PC-9 (cell line): ENCODE data around the gene SLC23A1.

Source experiments
- CTCF ChIP-seq: fragments of 200-600 bp; sonication (generic); conservative IDR thresholded peaks from 2 replicates; pipeline ENCODE4 v1.6.1; 2017; ENCODE audit warnings: mixed run types, antibody characterized with exemption, mild to moderate bottlenecking, moderate library complexity
- EZH2 ChIP-seq: fragments of 200-600 bp; sonication (generic); IDR thresholded peaks from 2 replicates; pipeline ENCODE4 v1.8.0; 2017; ENCODE audit warnings: antibody characterized with exemption, low read depth

- TF ChIP-seq CTCF: no peak
- no peak for TF ChIP-seq EZH2
These were observed 22.7 kb downstream of the SLC23A1 start for GRCh38 chr5:139360384-139360783.
